DOHH2 (cell line): ENCODE measurements around the gene OIT3.

ENCODE experiments used
- H3F3A ChIP-seq: fragments of 200-600 bp; sonication (generic), shearing (Covaris generic); 2 replicates; pipeline ENCODE4 v1.6.0; 2016; ENCODE audit warnings: antibody characterized with exemption, mild to moderate bottlenecking; ENCODE audit not compliant: control insufficient read depth, insufficient read depth
- H3K27ac ChIP-seq: fragments of 200-600 bp; sonication (generic); 2 replicates; pipeline ENCODE4 v1.5.1; 2014; ENCODE audit warnings: low read depth, mild to moderate bottlenecking, low read length, moderate library complexity
- H3K27me3 ChIP-seq: fragments of 200-600 bp; sonication (generic); 2 replicates; pipeline ENCODE4 v1.6.1; 2014; ENCODE audit warnings: mild to moderate bottlenecking, low read length, mixed read lengths; ENCODE audit not compliant: control insufficient read depth
- H3K36me3 ChIP-seq: fragments of 200-600 bp; sonication (generic); 2 replicates; pipeline ENCODE4 v1.6.1; 2014; ENCODE audit warnings: mild to moderate bottlenecking, low read length, moderate library complexity, mixed read lengths; ENCODE audit not compliant: control insufficient read depth
- H3K4me1 ChIP-seq: fragments of 200-600 bp; sonication (generic); 2 replicates; pipeline ENCODE4 v1.6.1; 2014; ENCODE audit warnings: mild to moderate bottlenecking, low read length, mixed read lengths; ENCODE audit not compliant: control insufficient read depth
- H3K4me2 ChIP-seq: fragments of 200-600 bp; sonication (generic); 2 replicates; pipeline ENCODE4 v1.6.0; 2014; ENCODE audit warnings: mild to moderate bottlenecking, low read length, moderate library complexity
- H3K4me3 ChIP-seq: fragments of 200-600 bp; sonication (generic); 2 replicates; pipeline ENCODE4 v1.5.1; 2014; ENCODE audit warnings: mild to moderate bottlenecking, low read length, mixed read lengths
- H3K79me2 ChIP-seq: fragments of 200-600 bp; sonication (generic); 2 replicates; pipeline ENCODE4 v1.6.1; 2014; ENCODE audit warnings: mild to moderate bottlenecking, low read length, mixed read lengths; ENCODE audit not compliant: control insufficient read depth
- H3K9me2 ChIP-seq: fragments of 200-600 bp; sonication (generic); replicated peaks from 2 replicates; pipeline ENCODE4 v1.6.1; 2014; ENCODE audit warnings: mild to moderate bottlenecking, low read length, mixed read lengths; ENCODE audit not compliant: control insufficient read depth
- H3K9me3 ChIP-seq: fragments of 200-600 bp; sonication (generic); 2 replicates; pipeline ENCODE4 v1.6.1; 2014; ENCODE audit warnings: antibody characterized with exemption, low read length, mixed read lengths; ENCODE audit not compliant: control insufficient read depth, insufficient read depth
- H4K20me1 ChIP-seq: fragments of 200-600 bp; sonication (generic); 2 replicates; pipeline ENCODE4 v1.6.0; 2014; ENCODE audit warnings: low read depth, mild to moderate bottlenecking, antibody characterized with exemption, low read length, moderate library complexity; ENCODE audit not compliant: control insufficient read depth, insufficient read depth
- EZH2phosphoT487 ChIP-seq: fragments of 200-600 bp; sonication (generic); IDR thresholded peaks from 2 replicates; pipeline ENCODE4 v1.6.1; 2017; ENCODE audit warnings: borderline replicate concordance, mild to moderate bottlenecking, antibody characterized with exemption, low read length, moderate library complexity, mixed read lengths
- TF ChIP-seq, protein P1 (sequence below): fragments of 200-600 bp; sonication (generic); IDR thresholded peaks from one replicate; pipeline ENCODE4 v1.5.1; 2014; ENCODE audit warnings: antibody characterized with exemption, mild to moderate bottlenecking, low read depth, low read length; ENCODE audit not compliant: poor library complexity, severe bottlenecking

OIT3 gene

DNA sequence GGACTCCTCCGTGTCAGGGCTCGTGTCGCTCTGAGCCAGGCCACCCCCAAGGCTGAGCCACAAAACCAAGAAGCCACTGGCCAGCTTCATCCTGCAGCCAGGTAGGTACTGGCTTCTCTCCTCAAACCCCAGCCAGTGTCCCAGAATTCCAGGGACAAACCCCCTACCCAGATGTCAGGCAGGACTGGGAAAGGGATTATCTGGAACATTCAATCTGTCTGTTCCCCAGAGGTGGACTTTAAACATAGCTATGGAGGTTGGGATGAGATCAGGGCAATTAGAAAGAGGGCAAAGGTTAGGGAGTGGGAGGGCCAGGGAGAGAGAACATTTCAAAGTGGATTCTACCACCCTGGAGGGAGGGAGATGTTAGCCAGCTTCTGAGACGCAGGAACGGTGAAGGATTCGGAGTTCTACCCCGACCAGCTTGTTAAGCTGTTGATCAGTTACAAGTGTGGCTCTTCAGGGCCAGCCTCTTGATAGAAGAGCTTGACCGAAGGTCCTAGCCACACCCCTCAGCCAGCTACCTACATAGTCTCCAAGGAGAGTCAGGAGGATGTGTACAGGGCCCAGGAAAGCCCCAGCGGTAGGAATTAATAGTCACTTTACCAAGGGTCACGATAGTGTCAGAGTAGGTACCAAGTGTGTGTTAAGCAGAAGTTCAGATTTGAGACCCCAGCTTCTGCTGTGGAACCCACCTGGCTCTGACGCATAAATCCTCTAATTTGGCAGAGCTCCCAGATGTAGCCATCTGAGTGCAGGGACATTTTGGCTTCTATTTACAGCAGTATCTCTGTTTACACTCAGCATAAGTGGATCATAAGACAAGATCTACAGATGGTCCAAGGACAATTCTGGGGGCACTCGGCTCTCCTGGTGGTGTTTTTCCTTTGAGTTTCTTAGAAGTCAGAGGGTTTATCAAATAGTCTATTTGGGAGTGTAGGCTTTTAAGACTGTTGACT, 61.3 kb downstream of the OIT3 start, which contains the start of gene PLA2G12B:
Gene PLA2G12B (minus strand): TSS at position 211 of the 959 bp plus-strand sequence. CDS start 121 bp downstream, at position 90.
- no peaks in the 10 kb centered on the region for H4K20me1 ChIP-seq
- H3K4me1 ChIP-seq = no peaks in the 10 kb centered on the region
- no peak within 1 kb of the TSS for H3K27ac ChIP-seq
- no peaks in the 10 kb centered on the region for H3F3A ChIP-seq
- TF ChIP-seq EZH2phosphoT487 = no peak
- TF ChIP-seq, protein P1, sequence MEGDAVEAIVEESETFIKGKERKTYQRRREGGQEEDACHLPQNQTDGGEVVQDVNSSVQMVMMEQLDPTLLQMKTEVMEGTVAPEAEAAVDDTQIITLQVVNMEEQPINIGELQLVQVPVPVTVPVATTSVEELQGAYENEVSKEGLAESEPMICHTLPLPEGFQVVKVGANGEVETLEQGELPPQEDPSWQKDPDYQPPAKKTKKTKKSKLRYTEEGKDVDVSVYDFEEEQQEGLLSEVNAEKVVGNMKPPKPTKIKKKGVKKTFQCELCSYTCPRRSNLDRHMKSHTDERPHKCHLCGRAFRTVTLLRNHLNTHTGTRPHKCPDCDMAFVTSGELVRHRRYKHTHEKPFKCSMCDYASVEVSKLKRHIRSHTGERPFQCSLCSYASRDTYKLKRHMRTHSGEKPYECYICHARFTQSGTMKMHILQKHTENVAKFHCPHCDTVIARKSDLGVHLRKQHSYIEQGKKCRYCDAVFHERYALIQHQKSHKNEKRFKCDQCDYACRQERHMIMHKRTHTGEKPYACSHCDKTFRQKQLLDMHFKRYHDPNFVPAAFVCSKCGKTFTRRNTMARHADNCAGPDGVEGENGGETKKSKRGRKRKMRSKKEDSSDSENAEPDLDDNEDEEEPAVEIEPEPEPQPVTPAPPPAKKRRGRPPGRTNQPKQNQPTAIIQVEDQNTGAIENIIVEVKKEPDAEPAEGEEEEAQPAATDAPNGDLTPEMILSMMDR = no peak
- H3K27me3 ChIP-seq = peaks cover 4% of the 10 kb centered on the region; the same call in 1 of the 2 replicates
- H3K4me2 ChIP-seq = no peak within 1 kb of the TSS
- H3K36me3 ChIP-seq = no peaks in the 10 kb centered on the region
- no peaks in the 10 kb centered on the region for H3K79me2 ChIP-seq
- H3K9me3 ChIP-seq = no peaks in the 10 kb centered on the region
- no peak within 1 kb of the TSS for H3K4me3 ChIP-seq
- no peaks in the 10 kb centered on the region for H3K9me2 ChIP-seq

DNA sequence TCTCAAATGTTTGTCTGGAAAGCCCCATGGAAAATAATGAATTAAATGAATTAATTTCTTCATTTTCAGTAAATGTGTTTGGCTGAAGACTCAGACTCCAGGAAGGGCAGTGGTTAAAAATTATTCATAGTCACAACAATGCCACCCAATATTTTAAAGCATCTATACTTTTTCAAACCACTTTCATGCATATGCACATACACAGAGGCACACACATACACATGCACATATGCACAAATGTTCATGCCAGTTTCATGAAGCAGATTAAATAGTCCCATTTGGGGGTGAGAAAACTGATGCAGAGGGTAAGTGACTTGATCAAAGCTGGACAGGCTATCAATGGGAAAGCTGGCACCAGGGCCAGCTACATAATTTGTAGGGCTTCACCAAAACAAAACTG, 62.5 kb downstream of the OIT3 start:
- Histone ChIP-seq H3K4me2 (no peak overlapping the region), H3K4me1 (no peaks in the 10 kb centered on the region), H3K27ac (no peak overlapping the region), H3F3A (no peaks in the 10 kb centered on the region), H3K9me2 (no peaks in the 10 kb centered on the region; the same call in 1 of the 2 replicates), H3K79me2 (no peaks in the 10 kb centered on the region), H3K36me3 (no peaks in the 10 kb centered on the region), H3K27me3 (peaks cover 8% of the 10 kb centered on the region; the same call in 1 of the 2 replicates), H4K20me1 (no peaks in the 10 kb centered on the region), H3K4me3 (no peak overlapping the region), H3K9me3 (no peaks in the 10 kb centered on the region)
- TF ChIP-seq, protein P1 = no peak
- TF ChIP-seq EZH2phosphoT487 = no peak

DNA sequence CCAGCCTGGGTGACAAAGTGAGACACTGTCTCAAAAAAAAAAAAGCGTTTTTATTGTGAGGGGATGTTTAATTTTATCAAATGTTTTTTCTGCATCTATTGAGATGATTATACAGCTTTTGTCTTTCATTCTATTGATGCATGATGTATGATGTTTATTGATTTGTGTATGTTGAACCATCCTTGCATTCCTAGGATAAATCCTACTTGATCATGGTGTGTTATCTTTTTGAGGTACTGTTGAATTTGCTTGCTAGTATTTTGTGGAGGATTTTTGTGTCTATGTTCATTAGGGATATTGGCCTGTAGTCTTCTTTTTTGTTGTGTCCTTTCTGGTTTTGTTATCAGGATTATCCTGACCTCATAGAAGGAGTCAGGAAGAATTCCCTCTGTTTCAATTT, 83.3 kb downstream of the OIT3 start:
- no peaks in the 10 kb centered on the region for H4K20me1 ChIP-seq
- H3K9me2 ChIP-seq = no peaks in the 10 kb centered on the region
- no peaks in the 10 kb centered on the region for H3F3A ChIP-seq
- no peak overlapping the region for H3K4me3 ChIP-seq
- H3K79me2 ChIP-seq = no peaks in the 10 kb centered on the region
- H3K9me3 ChIP-seq = peaks cover 31% of the 10 kb centered on the region
- TF ChIP-seq EZH2phosphoT487 = no peak
- TF ChIP-seq, protein P1 = no peak
- H3K4me2 ChIP-seq = no peak overlapping the region
- no peaks in the 10 kb centered on the region for H3K4me1 ChIP-seq
- H3K27me3 ChIP-seq = no peaks in the 10 kb centered on the region
- no peaks in the 10 kb centered on the region for H3K36me3 ChIP-seq
- H3K27ac ChIP-seq = no peak overlapping the region
